Breast epithelium (tissue), 3 donors: ENCODE results near the gene ODAD4.

Experiments used
- CTCF ChIP-seq, 3 donors: fragments of 450-650 bp; IDR thresholded peaks; one replicate each; pipeline ENCODE4 v1.5.1; 2016 to 2017; ENCODE audit warnings: antibody characterized with exemption in 3 of 3, mild to moderate bottlenecking in 3 of 3, moderate library complexity in 3 of 3
- POLR2AphosphoS5 ChIP-seq, 3 donors: sonication (generic); formaldehyde crosslinking; IDR thresholded peaks; one replicate each; pipeline ENCODE4 v1.6.1; 2017; ENCODE audit warnings: antibody characterized with exemption in 3 of 3

- no peak for TF ChIP-seq CTCF (IDR thresholded peaks at IDR 0.05)
- no peak for TF ChIP-seq POLR2AphosphoS5 (IDR thresholded peaks at IDR 0.05)
Observed at GRCh38 chr17:41970901-41971331, 40.5 kb downstream of the ODAD4 start.
